ENCODE results near the gene JAK3. TPM values are rescaled to one million over a fixed set of nuclear protein-coding genes. Genes with fewer than 3 reads are reported as not detected.
A peak's percentile ranks its signal among the peaks of the same experiment; 100 is the strongest.

The JAK3 gene
- total RNA-seq, 1 experiment from 2014 or later = not detected

GRCh38 chr19:17841810-17842662, 5.7 kb downstream of the JAK3 start:
- no peak overlapping the region for H3K27ac Mint-ChIP-seq (ENCODE audit: unreplicated experiment)
- intact Hi-C loops (cut with micrococcal nuclease; ENCODE audit: unreplicated experiment) = no loop called here
- H3K27me3 Mint-ChIP-seq (ENCODE audit: unreplicated experiment) = peaks cover 15% of the 10 kb centered on the region
- no peaks in the 10 kb centered on the region for H3K36me3 Mint-ChIP-seq (ENCODE audit: insufficient read depth, unreplicated experiment)
- CTCF ChIA-PET = no interaction called here
- no peak for TF ChIP-seq CTCF (IDR thresholded peaks at IDR 0.05; ENCODE audit: unreplicated experiment)
- no peaks in the 10 kb centered on the region for H3K9me3 Mint-ChIP-seq (ENCODE audit: low read depth, unreplicated experiment)
- H3K4me3 Mint-ChIP-seq (ENCODE audit: low read depth, unreplicated experiment) = no peak overlapping the region
- peak; percentile 21 for DNase-seq
- no TSS peak for BruUV-seq (replicated peaks)
- no peaks in the 10 kb centered on the region for H3K4me1 Mint-ChIP-seq (ENCODE audit: low read depth, unreplicated experiment)

GRCh38 chr19:17841371-17841809, 6.4 kb downstream of the JAK3 start:
- intact Hi-C loops (cut with micrococcal nuclease; ENCODE audit: unreplicated experiment) = no loop called here
- BruUV-seq (replicated peaks) = no TSS peak
- TF ChIP-seq CTCF (IDR thresholded peaks at IDR 0.05; ENCODE audit: unreplicated experiment) = no peak
- peaks cover 21% of the 10 kb centered on the region for H3K27me3 Mint-ChIP-seq (ENCODE audit: unreplicated experiment)
- no peak overlapping the region for H3K4me3 Mint-ChIP-seq (ENCODE audit: low read depth, unreplicated experiment)
- H3K27ac Mint-ChIP-seq (ENCODE audit: unreplicated experiment) = no peak overlapping the region
- CTCF ChIA-PET = no interaction called here
- no peak for DNase-seq
- H3K9me3 Mint-ChIP-seq (ENCODE audit: low read depth, unreplicated experiment) = no peaks in the 10 kb centered on the region
- no peaks in the 10 kb centered on the region for H3K36me3 Mint-ChIP-seq (ENCODE audit: insufficient read depth, unreplicated experiment)
- no peaks in the 10 kb centered on the region for H3K4me1 Mint-ChIP-seq (ENCODE audit: low read depth, unreplicated experiment)

GRCh38 chr19:17840019-17840418, 7.8 kb downstream of the JAK3 start:
- BruUV-seq (replicated peaks) = no TSS peak

GRCh38 chr19:17837972-17838371, 9.8 kb downstream of the JAK3 start:
- no peaks in the 10 kb centered on the region for H3K4me1 Mint-ChIP-seq (ENCODE audit: low read depth, unreplicated experiment)
- H3K36me3 Mint-ChIP-seq (ENCODE audit: insufficient read depth, unreplicated experiment) = no peaks in the 10 kb centered on the region
- H3K9me3 Mint-ChIP-seq (ENCODE audit: low read depth, unreplicated experiment) = no peaks in the 10 kb centered on the region
- intact Hi-C loops (cut with micrococcal nuclease; ENCODE audit: unreplicated experiment) = no loop called here
- no peak for TF ChIP-seq CTCF (IDR thresholded peaks at IDR 0.05; ENCODE audit: unreplicated experiment)
- DNase-seq = no peak
- CTCF ChIA-PET = no interaction called here
- no peak overlapping the region for H3K4me3 Mint-ChIP-seq (ENCODE audit: low read depth, unreplicated experiment)
- no peak overlapping the region for H3K27ac Mint-ChIP-seq (ENCODE audit: unreplicated experiment)
- BruUV-seq (replicated peaks) = no TSS peak
- peaks cover 17% of the 10 kb centered on the region for H3K27me3 Mint-ChIP-seq (ENCODE audit: unreplicated experiment)

More at GRCh38 chr19:17840019-17840418, 7.8 kb downstream of the JAK3 start:
- intact Hi-C loops (cut with micrococcal nuclease; ENCODE audit: unreplicated experiment) = no loop called here
- CTCF ChIA-PET = interaction anchor here (0.7 kb wide), 1 partner anchor 48 kb away, joined by 5 read pairs; no protein-coding TSS in a partner anchor
- H3K4me1 Mint-ChIP-seq (ENCODE audit: low read depth, unreplicated experiment) = no peaks in the 10 kb centered on the region
- no peaks in the 10 kb centered on the region for H3K36me3 Mint-ChIP-seq (ENCODE audit: insufficient read depth, unreplicated experiment)
- H3K27me3 Mint-ChIP-seq (ENCODE audit: unreplicated experiment) = peaks cover 30% of the 10 kb centered on the region
- no peaks in the 10 kb centered on the region for H3K9me3 Mint-ChIP-seq (ENCODE audit: low read depth, unreplicated experiment)
- no peak overlapping the region for H3K4me3 Mint-ChIP-seq (ENCODE audit: low read depth, unreplicated experiment)
- DNase-seq = no peak
- TF ChIP-seq CTCF (IDR thresholded peaks at IDR 0.05; ENCODE audit: unreplicated experiment) = no peak
- no peak overlapping the region for H3K27ac Mint-ChIP-seq (ENCODE audit: unreplicated experiment)
